VCaP (cell line): Measurements from ENCODE around the gene IL1A.

ENCODE experiments used
- H3K27ac ChIP-seq: fragments of 450-650 bp; 2 replicates; pipeline ENCODE4 v1.5.1; 2017
- TF ChIP-seq, protein P1 (sequence below): fragments of 450-650 bp; conservative IDR thresholded peaks from 2 replicates; pipeline ENCODE4 v1.5.1; 2017; ENCODE audit warnings: mild to moderate bottlenecking, moderate library complexity

The IL1A gene

DNA sequence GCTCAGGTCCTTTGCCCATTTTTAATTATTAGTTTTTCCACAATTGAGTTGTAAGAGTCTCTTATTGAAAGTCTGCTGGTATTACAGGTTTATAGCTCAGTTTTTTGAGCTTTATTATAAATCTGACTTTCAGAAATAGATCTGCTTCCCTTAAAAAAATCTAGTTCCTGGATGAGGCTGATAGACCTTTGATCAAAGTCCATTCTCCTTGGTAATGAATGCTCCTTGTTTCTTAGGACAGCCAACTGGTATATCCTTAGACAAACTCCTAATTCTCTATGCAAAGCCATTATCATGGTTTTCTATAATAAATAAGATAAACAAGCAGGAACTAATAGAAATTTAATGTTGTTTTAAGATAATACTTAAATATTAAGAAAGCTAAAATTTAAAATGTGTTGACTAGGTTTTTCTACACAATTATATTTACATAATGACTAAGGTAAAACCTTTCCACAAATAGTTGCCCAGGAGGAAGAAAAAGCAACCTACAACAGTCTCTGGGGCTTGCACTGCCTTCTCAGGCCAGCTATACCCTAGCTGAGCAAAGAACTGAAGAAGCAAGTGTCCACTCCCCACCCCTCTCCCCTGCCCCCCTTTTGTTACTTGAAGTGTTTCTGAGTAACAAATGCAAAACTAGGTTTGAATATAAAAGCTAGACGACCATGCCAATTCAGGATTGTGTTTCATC lies 46.6 kb downstream of the IL1A start:
- TF ChIP-seq, protein P1, sequence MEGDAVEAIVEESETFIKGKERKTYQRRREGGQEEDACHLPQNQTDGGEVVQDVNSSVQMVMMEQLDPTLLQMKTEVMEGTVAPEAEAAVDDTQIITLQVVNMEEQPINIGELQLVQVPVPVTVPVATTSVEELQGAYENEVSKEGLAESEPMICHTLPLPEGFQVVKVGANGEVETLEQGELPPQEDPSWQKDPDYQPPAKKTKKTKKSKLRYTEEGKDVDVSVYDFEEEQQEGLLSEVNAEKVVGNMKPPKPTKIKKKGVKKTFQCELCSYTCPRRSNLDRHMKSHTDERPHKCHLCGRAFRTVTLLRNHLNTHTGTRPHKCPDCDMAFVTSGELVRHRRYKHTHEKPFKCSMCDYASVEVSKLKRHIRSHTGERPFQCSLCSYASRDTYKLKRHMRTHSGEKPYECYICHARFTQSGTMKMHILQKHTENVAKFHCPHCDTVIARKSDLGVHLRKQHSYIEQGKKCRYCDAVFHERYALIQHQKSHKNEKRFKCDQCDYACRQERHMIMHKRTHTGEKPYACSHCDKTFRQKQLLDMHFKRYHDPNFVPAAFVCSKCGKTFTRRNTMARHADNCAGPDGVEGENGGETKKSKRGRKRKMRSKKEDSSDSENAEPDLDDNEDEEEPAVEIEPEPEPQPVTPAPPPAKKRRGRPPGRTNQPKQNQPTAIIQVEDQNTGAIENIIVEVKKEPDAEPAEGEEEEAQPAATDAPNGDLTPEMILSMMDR = no peak

GRCh38 chr2:112733871-112734270 lies 50.4 kb downstream of the IL1A start:
- H3K27ac ChIP-seq = no peak overlapping the region
- TF ChIP-seq, protein P1 = no peak

More for the DNA sequence above, 46.6 kb downstream of the IL1A start:
- H3K27ac ChIP-seq = no peak overlapping the region

GRCh38 chr2:112733456-112733855 lies 50.8 kb downstream of the IL1A start:
- TF ChIP-seq, protein P1 = no peak
- H3K27ac ChIP-seq = no peak overlapping the region

GRCh38 chr2:112731479-112731878 lies 52.8 kb downstream of the IL1A start:
- TF ChIP-seq, protein P1 = no peak
- H3K27ac ChIP-seq = no peak overlapping the region

GRCh38 chr2:112730791-112731190 lies 53.5 kb downstream of the IL1A start:
- TF ChIP-seq, protein P1 = no peak
- no peak overlapping the region for H3K27ac ChIP-seq

DNA sequence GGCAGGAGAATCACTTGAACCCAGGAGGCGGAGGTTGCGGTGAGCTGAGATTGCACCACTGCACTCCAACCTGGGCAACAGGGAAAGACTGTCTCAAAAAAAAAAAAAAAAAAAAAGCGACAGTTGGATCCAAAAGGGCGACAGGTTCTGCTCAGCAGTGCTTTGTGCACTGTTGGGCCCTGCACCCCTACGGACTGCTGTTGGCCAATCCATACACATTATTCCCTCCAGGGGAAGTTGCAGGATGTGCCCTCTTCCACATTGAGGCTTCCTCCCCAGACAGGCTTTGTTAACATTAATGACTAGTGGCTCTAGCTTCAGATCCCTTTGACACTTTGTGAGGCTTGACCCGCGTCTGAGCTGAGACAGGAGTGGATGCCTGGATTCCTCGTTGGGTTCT lies 54.1 kb downstream of the IL1A start:
- no peak overlapping the region for H3K27ac ChIP-seq
- TF ChIP-seq, protein P1 = no peak

DNA sequence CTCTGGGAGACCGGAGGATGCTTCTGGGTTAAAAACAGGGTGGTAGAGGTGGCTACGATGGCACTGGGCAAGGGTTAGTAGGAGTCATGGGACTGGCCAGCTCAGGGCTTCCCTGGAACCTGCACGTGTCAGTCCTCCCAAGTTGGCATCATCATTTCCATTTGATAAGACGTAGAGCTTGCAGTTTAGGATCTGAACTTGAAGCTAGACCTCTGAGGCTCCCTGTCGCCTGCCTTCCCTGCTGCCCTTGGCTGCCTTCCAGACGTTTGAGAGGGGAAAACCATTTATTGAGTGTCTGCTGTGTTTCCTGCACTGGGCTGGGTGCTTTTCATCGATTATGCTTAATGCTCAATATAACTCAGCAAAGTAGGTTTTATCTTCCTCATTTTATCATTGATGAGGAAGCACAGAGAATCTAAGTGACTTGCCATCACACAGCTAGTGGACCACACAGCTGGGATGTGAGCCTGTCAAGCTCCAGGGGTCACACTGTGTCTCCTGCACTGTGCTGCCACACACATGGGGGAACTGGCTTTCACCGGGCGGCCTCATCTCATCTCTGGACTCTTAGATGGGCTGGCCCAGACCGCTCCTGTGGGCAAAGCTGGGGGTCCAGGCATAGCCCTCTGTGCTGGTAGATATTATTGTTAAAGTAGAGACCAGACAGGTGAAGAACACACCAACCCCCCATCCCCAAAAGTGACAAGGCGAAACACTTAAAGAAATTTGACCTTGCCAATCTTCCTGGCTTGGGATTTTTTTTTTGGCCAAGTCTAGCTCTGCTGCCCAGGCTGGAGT lies 55.7 kb downstream of the IL1A start:
- TF ChIP-seq, protein P1 = no peak
- H3K27ac ChIP-seq = no peak overlapping the region
